Measurements from ENCODE around the gene UMOD.

Gene UMOD

GRCh38 chr16:20336955-20337354, 15.6 kb downstream of the UMOD start:
- no peak for TF ChIP-seq CTCF (IDR thresholded peaks at IDR 0.05)
- no peak overlapping the region for H3K4me3 ChIP-seq
- no peaks in the 10 kb centered on the region for H3K4me1 ChIP-seq
- H3K36me3 ChIP-seq: no peaks in the 10 kb centered on the region
- no peaks in the 10 kb centered on the region for H3K9me3 ChIP-seq
- H3K27ac ChIP-seq: no peak overlapping the region
- no peak for DNase-seq
- intact Hi-C loops (cut with DNase I; ENCODE audit: low total_unique reads): no loop called here
- peaks cover 0 to 6% of the 10 kb centered on the region in 2 donors for H3K27me3 ChIP-seq

GRCh38 chr16:20334396-20334795, 18.1 kb downstream of the UMOD start:
- Histone ChIP-seq H3K27me3 (peaks cover 0 to 6% of the 10 kb centered on the region in 2 donors), H3K27ac (no peak overlapping the region), H3K9me3 (no peaks in the 10 kb centered on the region), H3K4me3 (no peak overlapping the region), H3K36me3 (no peaks in the 10 kb centered on the region), H3K4me1 (no peaks in the 10 kb centered on the region)
- no peak for DNase-seq
- intact Hi-C loops (cut with DNase I; ENCODE audit: low total_unique reads): no loop called here
- no peak for TF ChIP-seq CTCF (IDR thresholded peaks at IDR 0.05)

DNA sequence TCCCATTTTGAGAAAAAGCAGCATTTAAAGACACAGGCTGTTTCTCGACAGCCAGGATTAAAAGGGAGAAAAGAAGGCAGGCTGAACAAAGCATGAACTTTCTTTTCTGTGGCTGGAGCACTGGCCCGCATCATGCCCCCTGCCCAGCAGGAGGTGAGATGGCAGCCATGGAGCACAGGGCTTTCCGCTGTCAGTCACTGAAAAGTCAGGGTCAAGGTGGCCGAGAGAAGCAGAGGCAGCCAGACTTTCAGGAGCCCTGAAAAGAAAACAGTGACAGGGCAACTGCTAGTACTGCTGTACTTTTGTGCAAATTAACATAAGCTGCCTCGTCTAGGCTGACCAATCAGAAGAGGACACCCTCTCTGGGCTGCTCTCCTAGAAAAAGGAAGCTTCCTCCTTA, 19.4 kb downstream of the UMOD start:
- no peak for DNase-seq
- Histone ChIP-seq H3K36me3 (no peaks in the 10 kb centered on the region), H3K27ac (no peak overlapping the region), H3K4me3 (no peak overlapping the region), H3K4me1 (no peaks in the 10 kb centered on the region), H3K9me3 (no peaks in the 10 kb centered on the region), H3K27me3 (peaks cover 0 to 6% of the 10 kb centered on the region in 2 donors)
- no peak for TF ChIP-seq CTCF (IDR thresholded peaks at IDR 0.05)
- intact Hi-C loops (cut with DNase I; ENCODE audit: low total_unique reads): no loop called here

GRCh38 chr16:20332411-20332810, 20.1 kb downstream of the UMOD start:
- Histone ChIP-seq H3K4me1 (no peaks in the 10 kb centered on the region), H3K36me3 (no peaks in the 10 kb centered on the region), H3K9me3 (no peaks in the 10 kb centered on the region), H3K27me3 (peaks cover 0 to 6% of the 10 kb centered on the region in 2 donors), H3K27ac (no peak overlapping the region), H3K4me3 (no peak overlapping the region)
- DNase-seq: no peak
- TF ChIP-seq CTCF (IDR thresholded peaks at IDR 0.05): no peak
- intact Hi-C loops (cut with DNase I; ENCODE audit: low total_unique reads): no loop called here

- intact Hi-C loops (cut with DNase I; ENCODE audit: low total_unique reads): no loop called here
- H3K4me3 ChIP-seq: no peak overlapping the region
- no peaks in the 10 kb centered on the region for H3K9me3 ChIP-seq
- no peak for TF ChIP-seq CTCF (IDR thresholded peaks at IDR 0.05)
- H3K36me3 ChIP-seq: no peaks in the 10 kb centered on the region
- H3K27me3 ChIP-seq: peaks cover 0 to 3% of the 10 kb centered on the region in 2 donors
- no peak overlapping the region for H3K27ac ChIP-seq
- no peaks in the 10 kb centered on the region for H3K4me1 ChIP-seq
- no peak for DNase-seq
These were observed 20.9 kb downstream of the UMOD start for GRCh38 chr16:20331635-20332034.

Data from tibial artery (tissue), 4 donors.